Measurements from ENCODE around the gene FREM1. TPM values are rescaled to one million over a fixed set of nuclear protein-coding genes. Genes with fewer than 3 reads are reported as not detected.
"Not testable (repeated sequence)": the region's sequence is repeated elsewhere in the genome, so short reads cannot be mapped to it uniquely, and the experiment has no call there.

The FREM1 gene
- polyA plus RNA-seq, 1 of the 3 experiments (the other 2 are of a cell fraction) = 0.26 TPM

DNA sequence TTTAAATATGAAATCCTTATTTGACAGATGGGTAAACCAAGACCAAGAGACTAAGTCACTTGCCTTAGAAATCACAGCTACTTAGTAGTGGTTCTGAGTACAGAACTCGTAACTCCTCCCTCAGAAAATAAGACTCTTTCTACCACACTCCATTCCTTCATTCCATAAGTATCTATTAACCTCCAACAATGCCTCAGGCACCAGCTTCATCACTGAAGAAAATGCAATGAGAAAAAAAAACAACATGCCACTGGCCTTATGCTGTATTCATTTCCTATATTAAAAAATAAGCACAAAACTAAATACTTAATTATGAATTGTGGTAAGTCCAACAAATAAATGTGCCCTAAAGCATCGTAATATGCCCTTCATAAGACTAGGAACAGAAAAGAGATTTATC, 13.5 kb upstream of the FREM1 start:
- no peaks in the 10 kb centered on the region for H3F3A ChIP-seq (replicated peaks; ENCODE audit: insufficient read depth)
- H3K36me3 ChIP-seq (replicated peaks in 1 of 2; ENCODE audit: control insufficient read depth in 1 of 2, insufficient read depth in 2 of 2, low read length in 1 of 2) = no peaks in the 10 kb centered on the region
- DNase-seq = no peak
- WGBS (ENCODE audit: low lambda C conversion rate) = 65% methylated on average over 2 of the region's 2 CpGs
- no peak overlapping the region for H2AFZ ChIP-seq (ENCODE audit: low read depth)
- H3K79me2 ChIP-seq (ENCODE audit: insufficient read depth) = no peaks in the 10 kb centered on the region
- POLR2A ChIA-PET = no interaction called here
- H3K27me3 ChIP-seq (ENCODE audit: insufficient read depth) = no peaks in the 10 kb centered on the region
- CTCF ChIA-PET = no interaction called here
- H3K27ac ChIP-seq (ENCODE audit: low read depth in 2 of 2, low read length in 1 of 2) = no peak overlapping the region
- H3K4me2 ChIP-seq = no peak overlapping the region
- no peak overlapping the region for H3K9ac ChIP-seq
- H3K9me2 ChIP-seq = no peaks in the 10 kb centered on the region
- no peaks in the 10 kb centered on the region for H4K20me1 ChIP-seq (ENCODE audit: insufficient read depth)
- peaks cover 0 to 14% of the 10 kb centered on the region in 2 experiments; a peak in 2 of 4 replicates for H3K4me1 ChIP-seq (ENCODE audit: control insufficient read depth in 1 of 2, insufficient read depth in 2 of 2, low read depth in 1 of 2, low read length in 1 of 2)
- TF ChIP-seq EZH2phosphoT487 (IDR thresholded peaks at IDR 0.05; ENCODE audit: borderline replicate concordance, low read depth) (no peak), RAD21 (IDR thresholded peaks at IDR 0.05; ENCODE audit: low read length) (no peak), NFIC (IDR thresholded peaks at IDR 0.05; ENCODE audit: borderline replicate concordance) (no peak), YY1 (IDR thresholded peaks at IDR 0.05; ENCODE audit: low read depth) (no peak), FOSL2 (IDR thresholded peaks at IDR 0.05; ENCODE audit: borderline replicate concordance, low read depth) (no peak), POLR2AphosphoS5 (IDR thresholded peaks at IDR 0.05; ENCODE audit: low read depth, low read length) (no peak), RCOR1 (IDR thresholded peaks at IDR 0.05; ENCODE audit: low read length) (no peak), FOXM1 (IDR thresholded peaks at IDR 0.05; ENCODE audit: low read depth) (no peak), MEF2A (IDR thresholded peaks at IDR 0.05; ENCODE audit: borderline replicate concordance, low read depth) (no peak), TEAD4 (IDR thresholded peaks at IDR 0.05; ENCODE audit: borderline replicate concordance, insufficient read depth) (no peak), ELF1 (IDR thresholded peaks at IDR 0.05) (no peak), MXI1 (IDR thresholded peaks at IDR 0.05; ENCODE audit: low read depth, low read length) (no peak)
- TF ChIP-seq, protein P1, sequence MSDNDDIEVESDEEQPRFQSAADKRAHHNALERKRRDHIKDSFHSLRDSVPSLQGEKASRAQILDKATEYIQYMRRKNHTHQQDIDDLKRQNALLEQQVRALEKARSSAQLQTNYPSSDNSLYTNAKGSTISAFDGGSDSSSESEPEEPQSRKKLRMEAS (IDR thresholded peaks at IDR 0.05; ENCODE audit: low read depth) = no peak
- TF ChIP-seq, protein P2, sequence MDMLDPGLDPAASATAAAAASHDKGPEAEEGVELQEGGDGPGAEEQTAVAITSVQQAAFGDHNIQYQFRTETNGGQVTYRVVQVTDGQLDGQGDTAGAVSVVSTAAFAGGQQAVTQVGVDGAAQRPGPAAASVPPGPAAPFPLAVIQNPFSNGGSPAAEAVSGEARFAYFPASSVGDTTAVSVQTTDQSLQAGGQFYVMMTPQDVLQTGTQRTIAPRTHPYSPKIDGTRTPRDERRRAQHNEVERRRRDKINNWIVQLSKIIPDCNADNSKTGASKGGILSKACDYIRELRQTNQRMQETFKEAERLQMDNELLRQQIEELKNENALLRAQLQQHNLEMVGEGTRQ (IDR thresholded peaks at IDR 0.05; ENCODE audit: borderline replicate concordance, low read depth, low read length) = no peak
- TF ChIP-seq, protein P3, sequence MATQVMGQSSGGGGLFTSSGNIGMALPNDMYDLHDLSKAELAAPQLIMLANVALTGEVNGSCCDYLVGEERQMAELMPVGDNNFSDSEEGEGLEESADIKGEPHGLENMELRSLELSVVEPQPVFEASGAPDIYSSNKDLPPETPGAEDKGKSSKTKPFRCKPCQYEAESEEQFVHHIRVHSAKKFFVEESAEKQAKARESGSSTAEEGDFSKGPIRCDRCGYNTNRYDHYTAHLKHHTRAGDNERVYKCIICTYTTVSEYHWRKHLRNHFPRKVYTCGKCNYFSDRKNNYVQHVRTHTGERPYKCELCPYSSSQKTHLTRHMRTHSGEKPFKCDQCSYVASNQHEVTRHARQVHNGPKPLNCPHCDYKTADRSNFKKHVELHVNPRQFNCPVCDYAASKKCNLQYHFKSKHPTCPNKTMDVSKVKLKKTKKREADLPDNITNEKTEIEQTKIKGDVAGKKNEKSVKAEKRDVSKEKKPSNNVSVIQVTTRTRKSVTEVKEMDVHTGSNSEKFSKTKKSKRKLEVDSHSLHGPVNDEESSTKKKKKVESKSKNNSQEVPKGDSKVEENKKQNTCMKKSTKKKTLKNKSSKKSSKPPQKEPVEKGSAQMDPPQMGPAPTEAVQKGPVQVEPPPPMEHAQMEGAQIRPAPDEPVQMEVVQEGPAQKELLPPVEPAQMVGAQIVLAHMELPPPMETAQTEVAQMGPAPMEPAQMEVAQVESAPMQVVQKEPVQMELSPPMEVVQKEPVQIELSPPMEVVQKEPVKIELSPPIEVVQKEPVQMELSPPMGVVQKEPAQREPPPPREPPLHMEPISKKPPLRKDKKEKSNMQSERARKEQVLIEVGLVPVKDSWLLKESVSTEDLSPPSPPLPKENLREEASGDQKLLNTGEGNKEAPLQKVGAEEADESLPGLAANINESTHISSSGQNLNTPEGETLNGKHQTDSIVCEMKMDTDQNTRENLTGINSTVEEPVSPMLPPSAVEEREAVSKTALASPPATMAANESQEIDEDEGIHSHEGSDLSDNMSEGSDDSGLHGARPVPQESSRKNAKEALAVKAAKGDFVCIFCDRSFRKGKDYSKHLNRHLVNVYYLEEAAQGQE (IDR thresholded peaks at IDR 0.05; ENCODE audit: low read depth, low read length) = no peak
- TF ChIP-seq, protein P4, sequence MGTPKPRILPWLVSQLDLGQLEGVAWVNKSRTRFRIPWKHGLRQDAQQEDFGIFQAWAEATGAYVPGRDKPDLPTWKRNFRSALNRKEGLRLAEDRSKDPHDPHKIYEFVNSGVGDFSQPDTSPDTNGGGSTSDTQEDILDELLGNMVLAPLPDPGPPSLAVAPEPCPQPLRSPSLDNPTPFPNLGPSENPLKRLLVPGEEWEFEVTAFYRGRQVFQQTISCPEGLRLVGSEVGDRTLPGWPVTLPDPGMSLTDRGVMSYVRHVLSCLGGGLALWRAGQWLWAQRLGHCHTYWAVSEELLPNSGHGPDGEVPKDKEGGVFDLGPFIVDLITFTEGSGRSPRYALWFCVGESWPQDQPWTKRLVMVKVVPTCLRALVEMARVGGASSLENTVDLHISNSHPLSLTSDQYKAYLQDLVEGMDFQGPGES (IDR thresholded peaks at IDR 0.05; ENCODE audit: low read depth, low read length) = no peak
- H3K9me3 ChIP-seq = no peaks in the 10 kb centered on the region
- no peak overlapping the region for H3K4me3 ChIP-seq (ENCODE audit: low read depth in 2 of 2, low read length in 1 of 2)

DNA sequence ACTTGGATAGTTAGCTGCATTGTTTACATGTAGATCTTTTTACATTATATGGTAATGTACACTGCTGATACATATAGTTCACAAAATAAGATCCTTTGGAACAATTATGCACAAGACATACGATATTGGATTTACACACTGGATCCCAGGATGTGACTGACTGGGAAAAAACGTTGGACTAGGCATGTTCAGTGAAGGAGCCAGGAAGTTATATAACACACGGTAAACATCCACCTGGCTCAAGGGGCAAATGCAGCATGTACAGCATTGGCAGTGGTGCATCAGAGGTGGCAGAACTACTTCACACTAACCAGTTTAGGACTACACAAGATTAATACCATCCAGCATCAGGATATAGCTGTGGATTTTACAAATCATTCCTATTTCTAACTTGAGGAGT, 10.6 kb upstream of the FREM1 start:
- H3K36me3 ChIP-seq (replicated peaks in 1 of 2; ENCODE audit: control insufficient read depth in 1 of 2, insufficient read depth in 2 of 2, low read length in 1 of 2); H3K79me2 ChIP-seq (ENCODE audit: insufficient read depth); POLR2A ChIA-PET; H3K9me2 ChIP-seq; H4K20me1 ChIP-seq (ENCODE audit: insufficient read depth); DNase-seq; H3K9ac ChIP-seq; H3K27me3 ChIP-seq (ENCODE audit: insufficient read depth); H3K4me1 ChIP-seq (ENCODE audit: control insufficient read depth in 1 of 2, insufficient read depth in 2 of 2, low read depth in 1 of 2, low read length in 1 of 2); H3K9me3 ChIP-seq; H3K4me2 ChIP-seq; H3K27ac ChIP-seq (ENCODE audit: low read depth in 2 of 2, low read length in 1 of 2); H2AFZ ChIP-seq (ENCODE audit: low read depth); H3K4me3 ChIP-seq (ENCODE audit: low read depth in 2 of 2, low read length in 1 of 2); H3F3A ChIP-seq (replicated peaks; ENCODE audit: insufficient read depth): not testable (repeated sequence)
- 70% methylated on average over 3 of the region's 3 CpGs for WGBS (ENCODE audit: low lambda C conversion rate)
- CTCF ChIA-PET = interaction anchor here (1.6 kb wide), 1 partner anchor 15 kb away, joined by 5 read pairs; no protein-coding TSS in a partner anchor
